Thyroid gland (tissue), 4 donors: ENCODE measurements around the gene TIAM2. TPM values are rescaled to one million over a fixed set of nuclear protein-coding genes. Genes with fewer than 3 reads are reported as not detected.

Experiments used
- DNase-seq, 2 donors: peaks; one replicate each; pipeline ENCODE4 v3.0.0-alpha.2; 2019
- H3K27ac ChIP-seq, 3 donors: fragments of 200-600 bp; sonication (generic); 1 replicate in 2 of 3; 2 replicates in 1 of 3; pipeline ENCODE4 v1.5.1; 2016 to 2019; ENCODE audit warnings: mild to moderate bottlenecking in 1 of 3, moderate library complexity in 1 of 3
- H3K27me3 ChIP-seq: fragments of 200-600 bp; sonication (generic); one replicate; pipeline ENCODE4 v1.5.1; 2019
- H3K36me3 ChIP-seq, 2 donors: fragments of 200-600 bp; sonication (generic); one replicate each; pipeline ENCODE4 v1.5.1; 2016 to 2019
- H3K4me1 ChIP-seq, 2 donors: fragments of 200-600 bp; sonication (generic); one replicate each; pipeline ENCODE4 v1.5.1; 2017 to 2019
- H3K4me3 ChIP-seq, 3 donors: fragments of 200-600 bp; sonication (generic); replicated peaks in 1 of 3; 1 replicate in 2 of 3; 2 replicates in 1 of 3; pipeline ENCODE4 v1.5.1; 2016; ENCODE audit warnings: mild to moderate bottlenecking in 1 of 3
- H3K9me3 ChIP-seq: fragments of 200-600 bp; sonication (generic); one replicate; pipeline ENCODE4 v1.5.1; 2017
- CTCF ChIP-seq, 6 experiments: fragments of 200-600 bp in 3 of 6; fragments of 450-650 bp in 3 of 6; sonication (generic) in 3 of 6; IDR thresholded peaks; one replicate each; pipeline ENCODE4 v1.5.1; 2016 to 2019; ENCODE audit warnings: antibody characterized with exemption in 6 of 6, mild to moderate bottlenecking in 2 of 6, inconsistent platforms in 1 of 6, moderate library complexity in 1 of 6
- POLR2A ChIP-seq, 2 donors: fragments of 450-650 bp; IDR thresholded peaks; one replicate each; pipeline ENCODE4 v1.6.1; 2017; ENCODE audit warnings: antibody characterized with exemption in 2 of 2, mild to moderate bottlenecking in 2 of 2, moderate library complexity in 1 of 2
- WGBS, 2 donors: methylation state at CpG; one replicate each; pipeline ENCODE4 v1.1.5; 2017; 5-methylcytosine and 5-hydroxymethylcytosine counted together
- intact Hi-C: fragments of 100-400 bp; cut with DNase I; formaldehyde crosslinking; loops from one replicate; pipeline ENCODE4 v1.15.1; 2023
- total RNA-seq, 4 donors: library from RNA; depleted of rRNA; stranded (reverse); fragments of >200 nt; gene quantifications; one replicate each; pipeline ENCODE4 v1.2.3, GENCODE V29; 2016

Gene TIAM2
- total RNA-seq, 4 donors from 2014 or later = 11.1 to 26.1 (median 18.5) TPM

GRCh38 chr6:155021680-155022079, 26.6 kb downstream of the TIAM2 start:
- WGBS, 2 donors = 90 to 92% methylated on average over 5 of the region's 5 CpGs
- H3K36me3 ChIP-seq = no peaks in the 10 kb centered on the region
- H3K4me1 ChIP-seq = peaks cover 0 to 5% of the 10 kb centered on the region in 2 donors
- no peak overlapping the region for H3K4me3 ChIP-seq
- no peaks in the 10 kb centered on the region for H3K9me3 ChIP-seq
- intact Hi-C loops = no loop called here
- no peaks in the 10 kb centered on the region for H3K27me3 ChIP-seq
- H3K27ac ChIP-seq = no peak overlapping the region
- no peak for DNase-seq
- TF ChIP-seq POLR2A (IDR thresholded peaks at IDR 0.05) (no peak), CTCF (IDR thresholded peaks at IDR 0.05) (no peak)

- Histone ChIP-seq H3K27ac (no peak overlapping the region), H3K36me3 (no peaks in the 10 kb centered on the region), H3K4me1 (peaks cover 0 to 6% of the 10 kb centered on the region in 2 donors), H3K27me3 (no peaks in the 10 kb centered on the region), H3K4me3 (no peak overlapping the region), H3K9me3 (no peaks in the 10 kb centered on the region)
- TF ChIP-seq CTCF (IDR thresholded peaks at IDR 0.05) = no peak
- no peak for TF ChIP-seq POLR2A (IDR thresholded peaks at IDR 0.05)
- intact Hi-C loops = no loop called here
- no peak for DNase-seq
- WGBS, 2 donors = 86 to 88% methylated on average over 7 of the region's 7 CpGs
Measured at GRCh38 chr6:155022721-155023120, 27.6 kb downstream of the TIAM2 start.

- Histone ChIP-seq H3K36me3 (no peaks in the 10 kb centered on the region), H3K9me3 (no peaks in the 10 kb centered on the region), H3K27me3 (no peaks in the 10 kb centered on the region), H3K4me3 (no peak overlapping the region), H3K4me1 (peaks cover 0 to 6% of the 10 kb centered on the region in 2 donors), H3K27ac (no peak overlapping the region)
- 93 to 94% methylated on average over 7 of the region's 7 CpGs for WGBS, 2 donors
- TF ChIP-seq POLR2A (IDR thresholded peaks at IDR 0.05) = no peak
- TF ChIP-seq CTCF (IDR thresholded peaks at IDR 0.05) = no peak
- intact Hi-C loops = no loop called here
- DNase-seq = no peak
Measured at GRCh38 chr6:155023717-155024116, 28.6 kb downstream of the TIAM2 start.

GRCh38 chr6:155024391-155025027, 29.4 kb downstream of the TIAM2 start:
- H3K4me3 ChIP-seq = no peak overlapping the region
- no peaks in the 10 kb centered on the region for H3K27me3 ChIP-seq
- no peak overlapping the region for H3K27ac ChIP-seq
- no peaks in the 10 kb centered on the region for H3K36me3 ChIP-seq
- H3K4me1 ChIP-seq = peaks cover 0 to 6% of the 10 kb centered on the region in 2 donors
- 65 to 71% methylated on average over 2 of the region's 2 CpGs for WGBS, 2 donors
- TF ChIP-seq POLR2A (IDR thresholded peaks at IDR 0.05) (no peak), CTCF (IDR thresholded peaks at IDR 0.05) (no peak)
- H3K9me3 ChIP-seq = no peaks in the 10 kb centered on the region
- intact Hi-C loops = no loop called here
- no peak for DNase-seq

GRCh38 chr6:155026022-155026705, 31.0 kb downstream of the TIAM2 start:
- Histone ChIP-seq H3K36me3 (no peaks in the 10 kb centered on the region), H3K4me3 (no peak overlapping the region), H3K27me3 (no peaks in the 10 kb centered on the region), H3K4me1 (peaks cover 0 to 6% of the 10 kb centered on the region in 2 donors), H3K9me3 (no peaks in the 10 kb centered on the region), H3K27ac (no peak overlapping the region)
- no peak for TF ChIP-seq POLR2A (IDR thresholded peaks at IDR 0.05)
- TF ChIP-seq CTCF (IDR thresholded peaks at IDR 0.05) = no peak
- DNase-seq = peak; percentile 27 to 38
- WGBS, 2 donors = 86 to 90% methylated on average over 4 of the region's 4 CpGs
- intact Hi-C loops = no loop called here
